Measurements from ENCODE around the gene CORO2A.
A peak's percentile ranks its signal among the peaks of the same experiment; 100 is the strongest.

CORO2A gene

GRCh38 chr9:98105006-98105405 is 87.4 kb downstream of the CORO2A start:
- H3K4me2 ChIP-seq (ENCODE audit: insufficient read depth, low read length): 0 out of 2 replicates have a peak overlapping the region, but pooled peaks have one; percentile 5

DNA sequence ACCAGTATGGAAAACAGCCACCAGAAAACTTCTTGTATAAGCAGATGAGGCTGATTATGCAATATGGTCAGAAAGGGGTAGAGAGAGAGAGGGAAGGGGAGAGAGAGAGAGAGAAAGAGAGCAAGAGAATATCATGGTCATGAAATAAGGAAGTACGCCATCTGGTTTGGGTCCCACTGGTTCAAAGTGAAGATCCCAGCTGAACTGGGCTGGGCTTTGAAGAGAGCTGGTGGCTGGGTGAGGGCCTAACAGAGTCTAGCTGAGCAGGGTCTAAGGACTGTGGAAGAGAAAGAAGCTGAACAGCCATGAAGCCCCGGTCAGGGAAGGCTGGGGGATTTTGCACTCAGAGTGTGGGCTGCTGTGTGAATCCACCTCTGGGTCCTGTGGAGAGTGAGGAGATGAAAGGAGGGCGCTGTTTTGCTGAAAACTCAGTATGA is 88.0 kb downstream of the CORO2A start:
- peak overlapping the region; percentile 59; the same call in 1 of the 2 replicates for H3K9ac ChIP-seq (ENCODE audit: low read depth, low read length)
- H3K27ac ChIP-seq (ENCODE audit: low read length): peak overlapping the region; percentile 99
- no peaks in the 10 kb centered on the region for H4K20me1 ChIP-seq (ENCODE audit: insufficient read depth, low read length)
- H2AFZ ChIP-seq (ENCODE audit: low read depth, low read length): no peak overlapping the region
- H3K4me2 ChIP-seq (ENCODE audit: insufficient read depth, low read length): peak overlapping the region; percentile 16
- no peaks in the 10 kb centered on the region for H3K9me3 ChIP-seq (ENCODE audit: insufficient read depth, low read length, severe bottlenecking)
- ATAC-seq (ENCODE audit: insufficient read depth, low read depth) (no peak; the same call in 2 of the 3 replicates), DNase-seq (peak; percentile 47)
- H3K4me3 ChIP-seq (ENCODE audit: low read depth in 1 of 2, low read length in 2 of 2): no peak overlapping the region
- peaks cover 46% of the 10 kb centered on the region for H3K36me3 ChIP-seq (ENCODE audit: insufficient read depth, low read length)
- TF ChIP-seq, protein P1, sequence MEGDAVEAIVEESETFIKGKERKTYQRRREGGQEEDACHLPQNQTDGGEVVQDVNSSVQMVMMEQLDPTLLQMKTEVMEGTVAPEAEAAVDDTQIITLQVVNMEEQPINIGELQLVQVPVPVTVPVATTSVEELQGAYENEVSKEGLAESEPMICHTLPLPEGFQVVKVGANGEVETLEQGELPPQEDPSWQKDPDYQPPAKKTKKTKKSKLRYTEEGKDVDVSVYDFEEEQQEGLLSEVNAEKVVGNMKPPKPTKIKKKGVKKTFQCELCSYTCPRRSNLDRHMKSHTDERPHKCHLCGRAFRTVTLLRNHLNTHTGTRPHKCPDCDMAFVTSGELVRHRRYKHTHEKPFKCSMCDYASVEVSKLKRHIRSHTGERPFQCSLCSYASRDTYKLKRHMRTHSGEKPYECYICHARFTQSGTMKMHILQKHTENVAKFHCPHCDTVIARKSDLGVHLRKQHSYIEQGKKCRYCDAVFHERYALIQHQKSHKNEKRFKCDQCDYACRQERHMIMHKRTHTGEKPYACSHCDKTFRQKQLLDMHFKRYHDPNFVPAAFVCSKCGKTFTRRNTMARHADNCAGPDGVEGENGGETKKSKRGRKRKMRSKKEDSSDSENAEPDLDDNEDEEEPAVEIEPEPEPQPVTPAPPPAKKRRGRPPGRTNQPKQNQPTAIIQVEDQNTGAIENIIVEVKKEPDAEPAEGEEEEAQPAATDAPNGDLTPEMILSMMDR (IDR thresholded peaks at IDR 0.05; ENCODE audit: borderline replicate concordance, extremely low read depth, low read length, poor library complexity, severe bottlenecking): no peak
- TF ChIP-seq EZH2 (IDR thresholded peaks at IDR 0.05; ENCODE audit: borderline replicate concordance, low read depth, low read length, severe bottlenecking): no peak
- peaks cover 62% of the 10 kb centered on the region for H3K79me2 ChIP-seq (ENCODE audit: insufficient read depth, low read length)
- H3K4me1 ChIP-seq (ENCODE audit: insufficient read depth, low read length): peaks cover 85% of the 10 kb centered on the region
- no peaks in the 10 kb centered on the region for H3K27me3 ChIP-seq (ENCODE audit: insufficient read depth, low read length, poor library complexity)

More at GRCh38 chr9:98105006-98105405, 87.4 kb downstream of the CORO2A start:
- Histone ChIP-seq H4K20me1 (ENCODE audit: insufficient read depth, low read length) (no peaks in the 10 kb centered on the region), H2AFZ (ENCODE audit: low read depth, low read length) (no peak overlapping the region), H3K27me3 (ENCODE audit: insufficient read depth, low read length, poor library complexity) (no peaks in the 10 kb centered on the region), H3K27ac (ENCODE audit: low read length) (peak overlapping the region; percentile 99), H3K36me3 (ENCODE audit: insufficient read depth, low read length) (peaks cover 46% of the 10 kb centered on the region), H3K79me2 (ENCODE audit: insufficient read depth, low read length) (peaks cover 58% of the 10 kb centered on the region), H3K9ac (ENCODE audit: low read depth, low read length) (peak overlapping the region; percentile 59; the same call in 1 of the 2 replicates), H3K4me1 (ENCODE audit: insufficient read depth, low read length) (peaks cover 90% of the 10 kb centered on the region), H3K4me3 (ENCODE audit: low read depth in 1 of 2, low read length in 2 of 2) (no peak overlapping the region), H3K9me3 (ENCODE audit: insufficient read depth, low read length, severe bottlenecking) (no peaks in the 10 kb centered on the region)
- DNase-seq (no peak), ATAC-seq (ENCODE audit: insufficient read depth, low read depth) (no peak)
- TF ChIP-seq EZH2 (IDR thresholded peaks at IDR 0.05; ENCODE audit: borderline replicate concordance, low read depth, low read length, severe bottlenecking): no peak
- TF ChIP-seq, protein P1 (IDR thresholded peaks at IDR 0.05; ENCODE audit: borderline replicate concordance, extremely low read depth, low read length, poor library complexity, severe bottlenecking): no peak

GRCh38 chr9:98101868-98102273 is 90.6 kb downstream of the CORO2A start:
- Histone ChIP-seq H3K9me3 (ENCODE audit: insufficient read depth, low read length, severe bottlenecking) (no peaks in the 10 kb centered on the region), H3K4me3 (ENCODE audit: low read depth in 1 of 2, low read length in 2 of 2) (peak overlapping the region in 1 of 2 experiments; percentile 43; a peak in 2 of 4 replicates), H3K4me2 (ENCODE audit: insufficient read depth, low read length) (peak overlapping the region; percentile 65), H3K27ac (ENCODE audit: low read length) (peak overlapping the region; percentile 99), H3K4me1 (ENCODE audit: insufficient read depth, low read length) (peaks cover 59% of the 10 kb centered on the region), H2AFZ (ENCODE audit: low read depth, low read length) (no peak overlapping the region), H4K20me1 (ENCODE audit: insufficient read depth, low read length) (no peaks in the 10 kb centered on the region), H3K27me3 (ENCODE audit: insufficient read depth, low read length, poor library complexity) (no peaks in the 10 kb centered on the region), H3K9ac (ENCODE audit: low read depth, low read length) (peak overlapping the region; percentile 59), H3K36me3 (ENCODE audit: insufficient read depth, low read length) (peaks cover 55% of the 10 kb centered on the region), H3K79me2 (ENCODE audit: insufficient read depth, low read length) (peaks cover 56% of the 10 kb centered on the region)
- DNase-seq (peak; percentile 92), ATAC-seq (ENCODE audit: insufficient read depth, low read depth) (peak; percentile 92)
- TF ChIP-seq, protein P1 (IDR thresholded peaks at IDR 0.05; ENCODE audit: borderline replicate concordance, extremely low read depth, low read length, poor library complexity, severe bottlenecking): no peak
